Astrocyte of the spinal cord (primary cell): Measurements from ENCODE around the gene CCDC74A.
"Not testable (repeated sequence)": the region's sequence is repeated elsewhere in the genome, so short reads cannot be mapped to it uniquely, and the experiment has no call there.

Experiments
- DNase-seq: peaks from one replicate; pipeline ENCODE4 v3.0.0; 2011; ENCODE audit warnings: low read depth, low spot score
- H3K4me3 ChIP-seq: 2 replicates; pipeline ENCODE4 v1.5.1; 2011; ENCODE audit warnings: low read depth, mild to moderate bottlenecking, low read length, moderate library complexity
- in situ Hi-C: cut with HindIII; loops from 2 replicates; pipeline ENCODE4 v1.10.0; 2017; ENCODE audit warnings: low sequenced_read_pairs
- TF ChIP-seq, protein P1 (sequence below): IDR thresholded peaks from 2 replicates; pipeline ENCODE4 v1.5.1; 2012; ENCODE audit warnings: low read depth, mild to moderate bottlenecking, low read length, inconsistent platforms

The CCDC74A gene

DNA sequence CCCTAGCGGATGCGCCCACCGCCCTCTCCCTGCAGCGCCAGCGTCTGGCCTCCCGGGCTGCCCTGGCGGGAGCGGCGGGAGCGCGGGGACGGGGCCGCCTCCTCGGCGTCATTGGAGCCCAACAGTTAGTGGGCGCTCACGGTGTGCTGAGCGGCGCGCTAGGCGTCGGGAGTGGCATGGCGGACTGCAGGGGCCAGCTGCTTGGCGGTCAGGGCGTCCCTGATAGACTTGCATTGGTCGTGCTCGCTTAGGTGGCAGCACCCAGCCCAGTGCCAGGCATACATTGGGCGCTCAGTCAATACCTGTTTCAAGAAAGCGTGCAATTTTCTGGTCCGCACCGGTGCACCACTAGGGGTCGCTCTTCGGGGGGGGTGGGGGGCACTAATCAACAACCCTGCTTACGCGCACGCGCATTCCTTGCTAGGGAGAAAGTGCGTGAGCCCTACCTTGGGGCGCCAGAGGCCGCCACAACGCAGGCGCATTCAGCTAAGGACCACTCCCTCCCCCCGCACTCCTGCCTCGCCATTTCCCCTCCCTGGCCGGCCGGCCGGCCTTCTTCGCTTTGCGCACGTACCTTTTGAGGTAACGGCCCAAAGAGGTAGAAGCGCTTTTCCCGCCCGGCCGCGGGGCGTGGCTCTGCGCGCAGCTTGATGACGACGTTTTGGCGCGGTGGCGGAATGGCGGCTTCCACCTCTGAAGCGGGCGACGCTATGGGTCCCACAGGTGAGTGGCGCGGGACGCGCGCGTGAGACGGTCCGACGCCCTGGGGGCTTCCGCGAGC, 35.1 kb upstream of the CCDC74A start:
- in situ Hi-C loops, result no loop called here
- peak overlapping the region; percentile 90 for H3K4me3 ChIP-seq
- peak; percentile 92 for DNase-seq
- TF ChIP-seq, protein P1, sequence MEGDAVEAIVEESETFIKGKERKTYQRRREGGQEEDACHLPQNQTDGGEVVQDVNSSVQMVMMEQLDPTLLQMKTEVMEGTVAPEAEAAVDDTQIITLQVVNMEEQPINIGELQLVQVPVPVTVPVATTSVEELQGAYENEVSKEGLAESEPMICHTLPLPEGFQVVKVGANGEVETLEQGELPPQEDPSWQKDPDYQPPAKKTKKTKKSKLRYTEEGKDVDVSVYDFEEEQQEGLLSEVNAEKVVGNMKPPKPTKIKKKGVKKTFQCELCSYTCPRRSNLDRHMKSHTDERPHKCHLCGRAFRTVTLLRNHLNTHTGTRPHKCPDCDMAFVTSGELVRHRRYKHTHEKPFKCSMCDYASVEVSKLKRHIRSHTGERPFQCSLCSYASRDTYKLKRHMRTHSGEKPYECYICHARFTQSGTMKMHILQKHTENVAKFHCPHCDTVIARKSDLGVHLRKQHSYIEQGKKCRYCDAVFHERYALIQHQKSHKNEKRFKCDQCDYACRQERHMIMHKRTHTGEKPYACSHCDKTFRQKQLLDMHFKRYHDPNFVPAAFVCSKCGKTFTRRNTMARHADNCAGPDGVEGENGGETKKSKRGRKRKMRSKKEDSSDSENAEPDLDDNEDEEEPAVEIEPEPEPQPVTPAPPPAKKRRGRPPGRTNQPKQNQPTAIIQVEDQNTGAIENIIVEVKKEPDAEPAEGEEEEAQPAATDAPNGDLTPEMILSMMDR, result peak; percentile 81

DNA sequence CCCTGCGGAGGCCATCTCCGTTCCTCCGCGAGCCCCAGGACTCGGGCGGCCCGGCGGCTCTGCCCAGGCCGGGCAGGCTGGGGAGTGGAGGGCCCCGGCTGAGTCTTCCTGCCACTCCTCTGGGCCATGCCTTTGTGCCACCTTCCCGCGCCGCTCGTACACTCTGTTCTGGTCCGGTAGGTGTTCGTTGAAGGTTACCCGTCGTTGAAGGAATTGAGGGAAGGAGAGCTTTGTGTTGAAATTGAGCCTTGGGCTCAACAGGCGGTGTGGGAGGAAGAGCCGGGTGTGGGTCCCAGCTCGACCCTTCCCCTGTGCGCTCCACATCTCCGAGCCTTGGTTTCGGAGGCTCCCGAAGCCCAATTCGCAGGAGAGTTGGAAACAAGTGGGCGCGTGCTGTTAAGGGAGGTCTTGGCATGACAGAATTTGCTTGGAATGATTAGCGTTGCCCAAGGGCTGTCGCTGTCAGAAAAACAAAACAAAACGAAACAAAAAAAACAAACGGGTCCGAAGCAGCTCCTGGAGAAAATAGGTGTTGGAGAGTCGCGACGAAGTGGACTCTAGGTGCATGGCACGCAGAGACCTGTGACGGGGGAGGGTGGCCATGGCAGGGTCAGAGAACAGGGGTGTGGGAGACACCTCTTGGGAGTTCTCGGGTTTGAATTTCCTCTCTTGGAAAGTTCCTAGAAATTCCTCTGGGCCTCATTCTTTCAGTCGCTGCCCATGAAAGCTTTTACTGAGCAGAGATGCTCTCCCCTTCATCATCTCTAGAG, 34.3 kb upstream of the CCDC74A start:
- no peak for DNase-seq
- H3K4me3 ChIP-seq, result peak overlapping the region; percentile 90
- in situ Hi-C loops, result no loop called here
- TF ChIP-seq, protein P1, result no peak

GRCh38 chr2:131495506-131495905, 32.2 kb upstream of the CCDC74A start:
- H3K4me3 ChIP-seq, in situ Hi-C loops, DNase-seq: not testable (repeated sequence)

DNA sequence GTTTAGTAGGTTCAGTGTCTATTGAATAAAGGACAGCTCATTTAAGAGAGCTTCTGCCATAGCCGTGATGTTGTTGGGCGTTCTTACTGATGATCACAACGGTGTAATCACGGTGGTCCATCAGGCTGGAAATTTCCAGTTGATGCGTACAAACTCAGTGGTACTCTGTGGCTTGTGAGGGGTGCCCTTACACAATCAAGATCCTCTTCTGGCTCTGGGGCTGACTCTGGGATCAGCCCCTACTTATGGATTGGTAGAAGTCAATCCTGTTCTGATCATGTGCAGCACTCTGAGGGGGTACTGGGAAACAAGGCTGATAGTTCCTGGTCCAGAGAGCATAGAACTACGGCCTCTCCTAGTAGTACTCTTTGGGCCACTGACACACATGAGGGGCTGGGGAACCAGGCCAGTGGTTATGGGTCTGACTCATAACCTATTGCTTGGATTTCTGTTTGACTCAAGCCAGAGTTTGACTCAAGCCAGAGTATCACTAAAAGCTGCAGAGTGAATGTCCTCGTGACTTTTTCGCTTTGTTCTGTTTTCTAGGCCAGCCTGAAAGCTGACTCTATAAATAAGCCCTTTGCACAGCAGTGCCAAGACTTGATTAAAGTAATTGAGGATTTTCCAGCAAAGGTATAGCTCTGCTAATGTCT, 29.2 kb upstream of the CCDC74A start:
- H3K4me3 ChIP-seq, in situ Hi-C loops: not testable (repeated sequence)
- DNase-seq, result peak; percentile 71

DNA sequence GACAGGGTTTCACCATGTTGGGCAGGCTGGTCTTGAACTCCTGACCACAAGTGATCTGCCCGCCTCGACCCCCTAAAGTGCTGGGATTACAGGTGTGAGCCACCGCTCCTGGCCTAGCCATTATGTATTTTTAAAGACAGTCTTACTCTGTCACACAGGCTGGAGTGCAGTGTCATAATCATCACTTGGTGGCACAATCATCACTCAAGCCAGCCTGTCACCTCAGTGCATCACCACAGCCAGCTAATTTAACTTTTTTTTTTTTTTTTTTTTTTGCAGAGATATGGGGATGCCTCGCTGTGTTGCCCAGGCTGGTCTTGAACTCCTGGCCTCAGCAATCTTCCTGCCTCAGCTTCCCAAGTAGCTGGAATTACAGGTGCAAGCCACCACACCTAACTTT, 24.1 kb upstream of the CCDC74A start:
- H3K4me3 ChIP-seq, in situ Hi-C loops, DNase-seq: not testable (repeated sequence)

DNA sequence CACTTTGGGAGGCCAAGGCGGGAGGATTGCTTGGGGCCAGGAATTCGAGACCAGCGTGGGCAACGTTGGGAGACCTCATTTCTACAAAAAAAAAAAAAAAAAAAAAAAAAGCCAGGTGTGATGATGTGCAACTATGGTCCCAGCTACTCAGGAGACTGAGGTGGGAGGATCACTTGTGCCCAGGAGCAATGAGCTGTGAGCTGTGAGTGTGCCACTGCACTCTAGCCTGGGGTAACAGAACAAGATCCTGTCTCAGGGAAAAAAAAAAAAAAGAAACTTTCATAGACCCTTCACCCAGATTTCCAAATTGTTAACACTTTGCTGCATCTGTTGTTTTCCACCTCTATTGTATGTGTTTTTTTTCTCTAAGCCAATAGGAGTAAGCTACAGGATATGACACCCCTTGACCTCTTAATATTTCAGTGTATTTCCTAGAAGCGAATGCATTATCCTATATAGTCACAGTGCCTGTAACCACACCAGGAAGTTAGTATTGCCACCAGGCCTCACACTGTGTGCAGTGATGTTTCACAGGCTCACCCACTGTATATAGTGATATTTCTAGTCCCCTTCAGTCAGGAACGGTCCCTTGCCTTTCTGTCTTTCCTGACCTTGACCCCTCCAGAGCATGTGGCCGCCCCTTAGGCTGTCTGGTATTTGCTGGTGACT, 23.5 kb upstream of the CCDC74A start:
- in situ Hi-C loops, DNase-seq, H3K4me3 ChIP-seq: not testable (repeated sequence)

DNA sequence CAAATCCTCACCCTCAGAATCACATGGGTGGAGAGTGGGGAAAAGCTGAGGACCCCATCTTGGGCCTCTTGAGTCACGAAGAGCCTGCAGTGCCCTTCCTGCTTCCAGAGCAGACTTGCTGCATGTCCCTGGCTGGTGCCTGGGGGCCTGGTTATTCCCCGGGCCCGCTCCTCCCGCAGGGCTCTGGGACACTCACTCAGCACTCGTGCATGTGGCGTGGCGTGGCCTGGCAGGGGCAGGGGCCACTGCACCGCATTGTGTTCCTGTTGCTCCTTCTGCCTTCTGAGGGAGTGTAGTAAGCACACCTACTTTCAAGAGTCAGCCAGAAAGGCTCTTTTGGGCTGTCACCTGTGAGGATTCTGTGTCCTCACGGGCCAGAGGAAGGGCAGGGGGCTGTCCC, 18.1 kb upstream of the CCDC74A start:
- no peak overlapping the region for H3K4me3 ChIP-seq
- DNase-seq, result no peak
- TF ChIP-seq, protein P1, result no peak
- in situ Hi-C loops, result no loop called here

GRCh38 chr2:131511291-131511968, 16.3 kb upstream of the CCDC74A start:
- peak; percentile 32 for DNase-seq
- H3K4me3 ChIP-seq, in situ Hi-C loops: not testable (repeated sequence)
- TF ChIP-seq, protein P1, result peak; percentile 20

DNA sequence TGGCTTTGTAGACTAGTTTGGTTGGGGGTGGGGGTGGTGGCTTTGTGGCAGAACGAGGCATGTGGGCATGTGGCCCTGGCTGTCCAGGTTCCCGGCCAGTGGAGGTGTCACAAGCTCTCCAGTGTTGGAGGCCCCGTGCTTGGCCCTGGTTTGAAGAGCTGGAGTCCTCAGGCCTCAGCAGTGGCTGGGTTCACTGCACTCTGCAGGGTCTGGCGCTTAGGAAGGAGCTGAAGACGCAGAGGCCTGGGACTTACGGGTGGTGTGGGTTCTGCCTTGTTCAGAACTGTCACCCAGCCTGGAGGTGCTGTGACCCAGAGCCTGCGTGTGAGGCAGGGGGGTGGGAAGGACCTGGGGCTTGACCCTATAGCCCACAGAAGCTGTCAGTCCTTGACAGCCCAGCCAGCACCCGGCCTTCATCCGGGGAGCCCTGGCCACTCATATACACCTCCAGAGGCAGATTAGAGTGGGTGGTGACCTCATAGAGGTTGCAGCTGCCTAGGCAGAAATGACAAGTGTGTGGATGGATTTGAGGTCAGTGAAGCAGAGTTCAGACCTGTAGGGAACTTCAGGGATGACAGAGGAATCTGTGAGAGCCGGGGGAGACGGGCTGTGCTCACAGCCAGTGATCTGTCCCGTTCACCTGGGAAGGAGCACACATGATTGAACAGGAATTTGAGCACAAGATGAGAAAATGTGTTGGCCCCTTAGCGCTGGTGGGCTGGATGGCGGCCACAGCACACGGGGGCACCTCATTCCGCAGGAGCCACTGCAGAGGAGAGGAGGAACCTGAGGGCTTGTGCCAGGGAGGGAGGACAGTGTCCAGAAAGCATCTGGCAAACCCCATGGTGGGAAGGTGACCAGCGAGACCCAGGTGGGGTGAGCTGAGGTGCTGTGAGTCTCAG, 15.5 kb upstream of the CCDC74A start:
- DNase-seq, H3K4me3 ChIP-seq, in situ Hi-C loops: not testable (repeated sequence)

- DNase-seq, in situ Hi-C loops, H3K4me3 ChIP-seq: not testable (repeated sequence)
Observed at GRCh38 chr2:131514408-131515166, 13.1 kb upstream of the CCDC74A start.
